GM08714 (cell line): ENCODE data around the gene CD14.
"Not testable (repeated sequence)": the region's sequence is repeated elsewhere in the genome, so short reads cannot be mapped to it uniquely, and the experiment has no call there.

Experiments used
- H3K4me3 ChIP-seq: fragments of 200-500 bp; sonication (Bioruptor generic); 2 replicates; pipeline ENCODE4 v1.5.1; 2014; ENCODE audit warnings: mild to moderate bottlenecking, low read length, inconsistent platforms
- ZNF274 ChIP-seq: IDR thresholded peaks from 2 replicates; pipeline ENCODE4 v1.6.1; 2012; ENCODE audit warnings: mild to moderate bottlenecking, low read depth, low read length

Gene CD14

DNA sequence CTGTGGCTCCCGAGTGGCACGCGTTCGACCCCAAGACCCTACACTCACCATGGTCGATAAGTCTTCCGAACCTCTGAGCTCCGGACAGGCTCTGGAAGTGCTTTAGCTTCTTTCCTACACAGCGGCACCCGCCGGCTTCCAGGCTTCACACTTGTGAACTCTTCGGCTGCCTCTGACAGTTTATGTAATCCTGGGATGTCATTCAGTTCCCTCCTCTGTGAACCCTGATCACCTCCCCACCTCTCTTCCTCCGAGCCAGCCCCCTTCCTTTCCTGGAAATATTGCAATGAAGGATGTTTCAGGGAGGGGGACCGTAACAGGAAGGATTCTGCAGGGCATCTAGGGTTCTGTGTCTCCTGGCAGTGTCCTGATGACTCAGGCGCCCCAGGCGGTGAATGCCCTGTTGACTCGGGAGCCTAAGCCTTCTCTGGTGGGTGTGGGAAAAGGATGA lies at the start of gene CD14:
Gene CD14, minus strand, starts transcription at position 155 of the 451 bp plus-strand sequence. Its CDS starts 104 bp downstream, at position 51.
- H3K4me3 ChIP-seq, result peak within 1 kb of the TSS; percentile 27; the same call in 1 of the 2 replicates
- TF ChIP-seq ZNF274, result no peak

DNA sequence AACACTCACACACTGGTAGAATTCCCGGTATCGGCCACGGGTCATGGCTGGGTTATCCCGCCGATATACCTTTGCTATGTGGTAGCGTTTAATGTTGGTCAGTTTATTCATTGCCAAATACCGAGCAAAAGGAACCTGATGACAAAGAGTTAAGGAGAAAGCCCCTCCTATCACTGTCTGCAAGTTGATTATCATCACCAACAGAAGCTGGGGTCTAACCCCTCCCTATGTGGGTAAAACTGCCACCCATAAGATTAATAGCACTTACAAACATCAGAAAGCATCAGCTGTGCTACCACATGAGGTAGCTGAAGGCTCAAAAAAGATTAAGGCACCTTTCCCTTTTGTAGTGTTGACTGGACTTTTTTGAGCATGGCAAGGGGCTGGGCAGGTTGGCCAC lies 46.0 kb upstream of the CD14 start:
- TF ChIP-seq ZNF274, result no peak
- no peak overlapping the region for H3K4me3 ChIP-seq

DNA sequence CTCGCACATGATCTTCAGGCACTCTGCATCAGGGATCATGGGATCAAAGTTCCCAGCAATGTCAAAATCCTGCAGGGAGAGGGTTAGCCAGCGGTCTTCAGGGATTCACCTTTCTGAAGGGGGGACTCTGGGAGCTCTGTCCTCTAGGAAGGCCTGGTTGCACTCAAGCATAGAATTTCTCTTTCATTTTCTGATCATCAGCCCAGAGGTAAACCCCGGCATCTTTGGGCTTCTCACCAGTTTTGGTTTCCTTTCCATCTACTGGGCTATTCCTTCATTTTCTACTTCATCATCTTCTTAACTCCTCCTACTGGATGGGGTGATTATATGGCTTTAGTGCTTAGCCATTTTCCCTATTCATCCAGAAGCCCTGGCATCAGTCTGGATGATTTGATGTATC lies 45.0 kb upstream of the CD14 start:
- no peak for TF ChIP-seq ZNF274
- H3K4me3 ChIP-seq, result no peak overlapping the region

DNA sequence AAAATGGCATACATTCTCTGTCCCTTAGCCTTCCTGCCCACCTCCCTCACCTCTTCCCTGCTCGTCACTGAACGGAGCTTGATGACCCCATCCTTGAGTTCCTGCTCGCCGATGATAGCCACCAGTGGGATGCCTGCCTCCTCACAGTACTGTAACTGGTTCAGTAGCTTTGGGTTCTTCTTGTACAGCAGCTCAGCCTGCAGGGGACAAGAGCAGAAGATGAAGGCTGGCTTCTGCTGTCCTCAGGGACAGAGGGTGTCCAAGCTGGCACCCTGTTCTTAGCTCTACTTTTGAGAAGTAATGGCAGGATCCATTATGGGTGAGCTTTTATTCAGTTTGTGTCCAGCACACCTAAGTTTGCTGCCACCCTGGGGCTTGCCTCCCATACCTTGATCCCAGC lies 41.7 kb upstream of the CD14 start:
- no peak overlapping the region for H3K4me3 ChIP-seq
- no peak for TF ChIP-seq ZNF274

DNA sequence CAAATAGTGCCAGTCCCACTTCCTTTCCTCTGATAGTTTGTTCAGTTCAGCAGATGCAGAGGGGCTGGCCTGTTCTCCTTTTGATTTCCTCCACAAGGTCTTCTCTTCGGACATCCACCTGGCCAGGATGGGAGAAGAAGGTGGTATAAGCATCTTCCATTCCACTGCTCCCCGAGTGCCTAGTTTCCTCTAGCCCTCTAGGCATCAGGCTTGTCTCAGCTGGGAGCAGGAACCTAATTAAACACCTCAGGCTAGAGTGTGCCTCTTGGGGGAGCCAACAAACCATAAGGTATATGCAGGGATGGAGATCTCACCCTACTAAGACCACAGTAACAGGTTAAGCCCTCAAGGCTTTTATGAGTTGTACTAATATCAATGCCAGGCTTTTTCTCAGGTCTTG lies 41.2 kb upstream of the CD14 start:
- no peak overlapping the region for H3K4me3 ChIP-seq
- no peak for TF ChIP-seq ZNF274

DNA sequence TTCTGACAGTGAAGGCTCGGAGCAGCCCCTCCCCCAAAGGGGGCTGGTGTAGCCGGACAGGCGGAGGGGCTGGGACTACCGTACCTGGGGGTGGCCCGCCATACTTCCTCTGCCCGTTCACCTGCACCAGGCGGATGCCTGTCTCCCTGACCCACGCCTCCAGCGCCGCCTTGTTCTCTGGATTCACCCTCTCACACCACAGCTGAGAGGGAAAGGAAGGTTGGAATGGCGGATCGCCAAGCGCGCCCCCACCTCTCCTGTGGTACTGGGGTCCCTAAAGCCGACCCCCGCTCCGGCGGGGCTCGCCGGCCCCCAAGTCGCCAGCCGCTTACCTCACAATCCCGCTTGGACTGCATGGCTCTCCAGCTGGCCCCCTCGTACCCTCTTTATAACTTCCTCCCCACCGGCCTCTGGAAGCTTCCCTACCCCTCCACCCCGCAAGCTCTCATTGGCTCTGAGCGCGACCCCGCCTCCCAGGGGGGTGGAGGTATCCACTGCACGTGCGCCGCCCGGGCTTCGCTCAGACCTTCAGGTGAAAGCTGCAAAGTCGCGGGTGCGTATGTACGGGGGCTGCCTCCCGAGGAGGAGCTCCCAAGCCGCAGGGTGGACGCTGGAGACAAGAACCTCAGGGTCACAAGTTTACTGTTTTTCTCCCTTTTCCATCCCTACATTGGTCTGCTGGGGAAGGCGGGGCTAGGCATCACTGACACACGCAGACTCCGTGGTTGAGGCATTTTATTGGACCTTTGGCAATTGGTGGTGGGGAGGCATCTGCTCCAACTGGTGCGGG lies 40.4 kb upstream of the CD14 start, which contains the start of gene DND1:
Gene DND1, minus strand, starts transcription at position 390 of the 790 bp plus-strand sequence. Its CDS starts 34 bp downstream, at position 356.
- H3K4me3 ChIP-seq, result no peak within 1 kb of the TSS
- no peak for TF ChIP-seq ZNF274

DNA sequence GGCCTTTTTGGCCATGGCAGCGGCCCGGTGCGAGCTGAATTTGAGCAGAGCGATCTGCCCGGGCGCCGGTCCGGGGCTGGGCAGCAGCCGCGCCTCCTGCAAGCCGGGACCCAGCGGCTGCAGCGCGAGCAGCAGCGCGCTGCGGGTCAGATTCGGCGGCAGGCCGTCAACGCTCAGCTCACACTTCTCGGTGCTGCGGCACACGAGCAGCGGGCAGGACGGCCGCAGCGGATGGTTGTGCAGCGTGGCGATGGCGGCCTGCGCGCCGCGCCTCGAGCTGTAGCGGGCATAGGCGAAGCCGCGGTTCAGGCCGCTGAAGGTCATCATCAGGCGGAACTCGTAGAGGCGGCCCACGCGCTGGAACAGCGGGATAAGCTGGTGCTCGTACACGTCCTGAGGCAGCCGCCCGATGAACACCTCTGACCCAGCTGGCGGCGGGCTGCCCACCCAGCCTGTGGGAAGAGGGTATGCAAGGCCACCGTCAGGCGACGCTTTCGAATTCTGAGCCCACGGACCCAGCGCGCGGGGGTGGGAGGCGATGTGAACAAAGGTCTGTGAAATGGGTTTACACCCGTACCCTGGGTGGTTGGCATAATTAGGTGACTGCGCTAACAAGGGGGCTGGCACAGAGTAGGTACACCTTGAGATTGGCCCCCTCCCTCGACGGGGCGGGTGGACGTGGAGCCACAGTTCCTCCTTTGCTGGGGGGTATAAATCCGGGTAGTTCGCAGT lies 39.6 kb upstream of the CD14 start:
- TF ChIP-seq ZNF274, result no peak
- no peak overlapping the region for H3K4me3 ChIP-seq

DNA sequence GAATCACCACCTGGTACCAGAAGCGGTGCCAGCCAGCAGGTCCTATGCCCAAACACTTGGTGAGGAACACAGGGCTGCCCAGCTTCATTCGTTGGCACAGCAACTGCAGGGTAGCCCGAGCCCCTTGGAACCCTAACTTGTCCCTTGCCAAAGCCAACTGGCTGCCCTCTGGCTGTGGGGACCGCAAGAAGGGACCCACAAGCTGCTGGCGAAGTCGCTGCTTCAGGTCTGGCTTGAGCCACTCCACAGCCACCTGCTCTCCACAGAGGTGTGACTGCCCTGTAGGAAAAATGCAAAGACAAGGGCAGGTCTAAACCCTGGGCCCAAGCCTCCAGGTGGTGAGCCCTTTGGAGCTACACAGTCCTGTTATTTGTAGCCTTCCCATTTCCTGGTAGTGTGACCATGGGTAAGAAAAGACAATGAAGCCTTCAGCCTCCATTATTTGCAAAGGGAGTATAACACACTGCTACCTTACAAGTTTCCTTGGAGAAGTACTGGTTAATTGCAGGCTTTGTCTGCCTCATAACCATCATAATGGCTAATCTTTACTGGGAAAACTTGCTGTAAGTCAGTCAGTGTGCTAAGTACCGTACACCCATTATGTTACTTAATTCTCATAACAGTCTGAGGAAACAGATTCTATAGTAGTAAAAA lies 38.6 kb upstream of the CD14 start:
- no peak overlapping the region for H3K4me3 ChIP-seq

DNA sequence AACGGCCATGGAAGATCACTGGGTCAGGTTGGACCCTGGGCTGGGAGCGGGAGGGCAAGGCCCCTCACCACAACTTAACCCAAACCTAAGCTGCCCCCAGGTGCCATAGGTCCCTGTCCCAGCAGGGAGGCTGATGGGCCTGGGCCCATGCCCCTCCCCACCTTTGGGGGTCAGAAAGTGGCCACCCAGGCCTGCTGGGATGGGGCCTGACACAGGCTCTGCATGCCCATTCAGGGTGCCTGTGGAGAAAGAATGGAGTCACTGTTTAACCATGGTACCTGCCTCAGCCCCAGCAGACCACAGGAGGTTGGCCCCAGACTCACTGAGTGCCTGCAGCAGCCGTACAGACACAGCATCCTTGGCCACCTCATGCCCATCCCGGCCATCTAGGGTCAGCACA lies 38.1 kb upstream of the CD14 start:
- not testable (repeated sequence) for H3K4me3 ChIP-seq

More for the DNA sequence above, 38.6 kb upstream of the CD14 start:
- no peak for TF ChIP-seq ZNF274

DNA sequence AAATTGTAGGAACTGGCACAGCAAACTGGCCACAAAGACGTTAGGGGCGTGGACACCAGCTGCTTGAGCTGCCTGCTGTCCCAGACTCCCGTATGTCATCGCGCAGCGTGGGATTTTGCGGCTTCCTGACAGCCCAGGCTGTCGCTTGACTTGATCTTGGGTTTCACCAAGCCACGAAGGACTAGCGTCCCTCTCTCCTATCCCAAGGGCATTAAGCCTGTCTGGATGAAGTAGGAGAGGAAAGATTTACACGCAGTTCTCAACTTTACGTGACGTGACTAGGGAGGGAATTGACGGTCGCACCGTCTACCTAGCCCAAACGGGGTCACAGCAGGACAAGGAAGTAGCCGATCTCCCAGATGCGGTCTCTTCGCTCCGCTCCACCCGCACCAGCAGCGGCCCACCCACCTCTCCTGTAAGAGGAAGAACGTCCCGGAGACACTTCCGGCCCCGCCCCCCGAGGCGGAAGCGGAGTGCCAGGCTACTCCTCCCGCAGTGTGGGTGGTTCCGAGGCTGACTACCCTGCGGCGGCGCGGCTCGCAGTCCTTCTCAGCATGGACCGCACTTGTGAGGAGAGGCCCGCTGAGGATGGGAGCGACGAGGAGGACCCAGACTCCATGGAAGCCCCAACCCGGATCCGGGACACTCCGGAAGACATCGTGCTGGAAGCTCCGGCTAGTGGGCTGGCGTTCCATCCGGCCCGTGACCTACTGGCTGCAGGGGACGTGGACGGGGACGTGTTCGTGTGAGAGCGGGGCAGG lies 31.6 kb upstream of the CD14 start, which contains the start of gene WDR55:
Gene WDR55, plus strand, starts transcription at position 546 of the 761 bp plus-strand sequence. Its CDS starts 9 bp downstream, at position 555.
- H3K4me3 ChIP-seq, result peak within 1 kb of the TSS; percentile 93
- TF ChIP-seq ZNF274, result no peak

DNA sequence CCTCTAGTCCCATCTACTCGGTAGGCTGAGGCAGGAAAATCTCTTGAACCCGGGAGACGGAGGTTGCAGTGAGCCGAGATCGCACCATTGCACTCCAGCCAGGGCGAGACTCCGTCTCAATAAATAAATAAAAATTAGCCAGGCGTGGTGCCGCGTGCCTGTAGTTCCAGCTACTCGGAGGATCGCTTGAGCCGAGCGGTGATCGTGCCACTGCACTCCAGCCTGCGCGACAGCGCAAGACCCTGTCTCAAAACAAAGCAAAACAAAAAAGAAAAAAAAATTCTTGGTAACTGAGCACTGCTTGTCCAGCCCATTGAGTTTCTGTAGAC lies 31.0 kb upstream of the CD14 start:
- TF ChIP-seq ZNF274, result no peak

DNA sequence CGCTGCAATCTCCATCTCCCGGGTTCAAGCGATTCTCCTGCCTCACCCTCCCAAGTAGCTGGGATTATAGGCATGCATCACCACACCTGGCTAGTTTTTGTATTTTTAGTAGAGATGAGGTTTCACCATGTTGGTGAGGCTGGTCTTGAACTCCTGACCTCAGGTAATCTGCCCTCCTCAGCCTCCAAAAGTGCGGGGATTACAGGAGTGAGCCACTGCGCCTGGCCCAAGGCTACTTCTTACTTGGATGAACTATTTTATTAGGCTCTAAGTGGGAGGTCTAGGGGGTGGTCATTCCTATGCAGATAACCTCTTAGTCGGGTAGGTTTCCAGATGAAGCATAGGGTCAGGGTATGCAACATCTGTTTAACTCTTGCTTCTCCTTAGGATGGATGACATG lies 27.4 kb upstream of the CD14 start:
- H3K4me3 ChIP-seq, result not testable (repeated sequence)

More for the DNA sequence above, 31.0 kb upstream of the CD14 start:
- H3K4me3 ChIP-seq, result peak overlapping the region; percentile 93; the same call in 1 of the 2 replicates

DNA sequence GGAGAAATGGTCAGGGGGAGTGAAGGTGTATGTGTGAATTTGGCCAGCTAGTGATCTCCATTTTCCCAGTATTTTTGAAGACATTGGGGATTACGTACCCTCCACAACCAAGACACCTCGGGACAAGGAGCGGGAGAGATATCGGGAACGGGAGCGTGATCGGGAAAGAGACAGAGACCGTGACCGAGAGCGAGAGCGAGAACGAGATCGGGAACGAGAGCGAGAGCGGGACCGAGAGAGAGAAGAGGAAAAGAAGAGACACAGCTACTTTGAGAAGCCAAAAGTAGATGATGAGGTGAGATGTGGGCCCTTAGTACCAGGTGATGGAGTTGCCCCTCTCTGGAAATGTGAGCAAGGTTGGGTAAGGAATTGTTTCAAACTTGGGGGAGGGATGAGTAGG lies 25.9 kb upstream of the CD14 start:
- no peak overlapping the region for H3K4me3 ChIP-seq
- TF ChIP-seq ZNF274, result no peak

DNA sequence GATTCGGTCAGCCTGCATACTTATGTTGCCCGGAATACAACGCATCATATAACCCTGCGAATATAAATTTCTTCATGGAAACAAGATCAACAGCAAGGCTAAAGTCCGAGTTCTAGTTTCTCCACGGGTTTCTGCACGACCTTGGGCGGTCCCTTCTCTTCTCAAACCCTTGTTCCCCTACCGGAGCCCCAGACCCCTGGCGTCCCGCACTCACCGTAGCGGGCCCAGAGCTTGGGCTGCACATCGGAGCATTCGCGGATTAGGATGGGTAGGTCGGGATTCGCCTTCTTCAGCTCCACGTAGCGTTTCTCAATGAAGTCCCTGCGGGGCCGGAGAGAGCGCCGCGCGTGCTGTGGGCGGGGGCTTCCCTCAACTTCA lies 14.1 kb upstream of the CD14 start:
- TF ChIP-seq ZNF274, result no peak
- peak overlapping the region; percentile 87 for H3K4me3 ChIP-seq
